Neutrophil (primary cell): ENCODE results near the gene IL32.
A peak's percentile ranks its signal among the peaks of the same experiment; 100 is the strongest.

Source experiments
- H3K27ac ChIP-seq: fragments of 200-600 bp; sonication (generic); 2 replicates; pipeline ENCODE4 v1.5.1; 2016; ENCODE audit warnings: mild to moderate bottlenecking, moderate library complexity
- H3K27me3 ChIP-seq: fragments of 200-600 bp; sonication (generic); 2 replicates; pipeline ENCODE4 v1.6.0; 2016; ENCODE audit warnings: mild to moderate bottlenecking
- H3K36me3 ChIP-seq: fragments of 200-600 bp; sonication (generic); 2 replicates; pipeline ENCODE4 v1.5.1; 2017
- H3K4me1 ChIP-seq, 2 experiments: fragments of 200-600 bp in 1 of 2; sonication (generic) in 1 of 2; 1 replicate in 1 of 2; 2 replicates in 1 of 2; pipeline versions ENCODE4 v1.5.1 to v1.6.1; 2013 to 2016; ENCODE audit warnings: low read depth in 1 of 2, low read length in 1 of 2, mild to moderate bottlenecking in 1 of 2, moderate library complexity in 1 of 2; ENCODE audit not compliant: control insufficient read depth in 1 of 2, insufficient read depth in 1 of 2
- H3K4me3 ChIP-seq, 2 experiments: fragments of 200-600 bp in 1 of 2; sonication (generic) in 1 of 2; 1 replicate in 1 of 2; 2 replicates in 1 of 2; pipeline ENCODE4 v1.5.1; 2013 to 2016; ENCODE audit warnings: low read depth in 1 of 2, low read length in 1 of 2, mild to moderate bottlenecking in 1 of 2, moderate library complexity in 1 of 2
- H3K9me3 ChIP-seq: fragments of 200-600 bp; sonication (generic); 2 replicates; pipeline ENCODE4 v1.5.1; 2016
- CTCF ChIP-seq: fragments of 200-600 bp; sonication (generic); IDR thresholded peaks from 2 replicates; pipeline ENCODE4 v1.5.1; 2016; ENCODE audit warnings: antibody characterized with exemption

Gene IL32

DNA sequence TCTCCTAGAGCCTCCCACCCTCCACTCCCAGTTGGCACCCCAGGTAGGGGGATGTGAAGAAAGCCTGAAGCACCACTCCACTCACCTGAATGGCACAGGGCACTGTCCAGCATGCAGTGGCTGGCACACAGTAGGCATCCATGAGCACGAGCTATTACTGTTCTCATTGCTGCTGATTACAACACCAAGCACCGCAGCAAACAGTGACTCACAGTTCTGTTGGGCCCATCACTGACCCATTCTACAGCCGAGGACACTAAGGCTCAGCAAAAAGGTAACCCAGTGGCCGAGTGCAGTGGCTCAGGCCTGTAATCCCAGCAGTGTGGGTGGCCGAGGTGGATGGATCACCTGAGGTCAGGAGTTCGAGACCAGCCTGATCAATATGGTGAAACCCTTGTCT lies 30.9 kb downstream of the IL32 start:
- no peaks in the 10 kb centered on the region for H3K9me3 ChIP-seq
- H3K4me1 ChIP-seq: peaks cover 47 to 63% of the 10 kb centered on the region in 2 experiments
- H3K27ac ChIP-seq: peak overlapping the region; percentile 70
- H3K27me3 ChIP-seq: peaks cover 3% of the 10 kb centered on the region
- no peak for TF ChIP-seq CTCF
- peak overlapping the region in 1 of 2 experiments; percentile 12 for H3K4me3 ChIP-seq
- no peaks in the 10 kb centered on the region for H3K36me3 ChIP-seq

DNA sequence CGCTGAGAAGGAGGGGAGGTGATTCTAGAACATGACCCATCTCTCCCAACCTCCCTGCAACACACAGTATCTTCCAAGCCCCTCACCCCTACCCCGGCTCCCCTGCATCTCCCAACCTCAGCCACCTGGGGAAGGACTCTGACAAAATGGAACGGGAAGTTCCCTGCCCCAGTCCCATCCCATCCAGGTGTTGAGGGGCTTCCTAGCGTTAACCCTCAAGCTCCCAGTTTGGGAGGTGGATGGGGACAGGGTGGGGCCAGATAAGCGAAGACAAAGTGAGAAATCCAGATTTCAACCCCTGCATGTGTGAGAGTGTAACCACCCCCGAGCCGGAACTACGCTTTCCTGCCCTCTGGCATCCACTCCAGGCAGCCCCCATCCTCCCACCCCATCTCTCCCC lies 31.8 kb downstream of the IL32 start:
- H3K9me3 ChIP-seq: no peaks in the 10 kb centered on the region
- H3K27ac ChIP-seq: no peak overlapping the region
- H3K27me3 ChIP-seq: peaks cover 3% of the 10 kb centered on the region
- peaks cover 56 to 67% of the 10 kb centered on the region in 2 experiments for H3K4me1 ChIP-seq
- no peaks in the 10 kb centered on the region for H3K36me3 ChIP-seq
- no peak overlapping the region for H3K4me3 ChIP-seq
- no peak for TF ChIP-seq CTCF

DNA sequence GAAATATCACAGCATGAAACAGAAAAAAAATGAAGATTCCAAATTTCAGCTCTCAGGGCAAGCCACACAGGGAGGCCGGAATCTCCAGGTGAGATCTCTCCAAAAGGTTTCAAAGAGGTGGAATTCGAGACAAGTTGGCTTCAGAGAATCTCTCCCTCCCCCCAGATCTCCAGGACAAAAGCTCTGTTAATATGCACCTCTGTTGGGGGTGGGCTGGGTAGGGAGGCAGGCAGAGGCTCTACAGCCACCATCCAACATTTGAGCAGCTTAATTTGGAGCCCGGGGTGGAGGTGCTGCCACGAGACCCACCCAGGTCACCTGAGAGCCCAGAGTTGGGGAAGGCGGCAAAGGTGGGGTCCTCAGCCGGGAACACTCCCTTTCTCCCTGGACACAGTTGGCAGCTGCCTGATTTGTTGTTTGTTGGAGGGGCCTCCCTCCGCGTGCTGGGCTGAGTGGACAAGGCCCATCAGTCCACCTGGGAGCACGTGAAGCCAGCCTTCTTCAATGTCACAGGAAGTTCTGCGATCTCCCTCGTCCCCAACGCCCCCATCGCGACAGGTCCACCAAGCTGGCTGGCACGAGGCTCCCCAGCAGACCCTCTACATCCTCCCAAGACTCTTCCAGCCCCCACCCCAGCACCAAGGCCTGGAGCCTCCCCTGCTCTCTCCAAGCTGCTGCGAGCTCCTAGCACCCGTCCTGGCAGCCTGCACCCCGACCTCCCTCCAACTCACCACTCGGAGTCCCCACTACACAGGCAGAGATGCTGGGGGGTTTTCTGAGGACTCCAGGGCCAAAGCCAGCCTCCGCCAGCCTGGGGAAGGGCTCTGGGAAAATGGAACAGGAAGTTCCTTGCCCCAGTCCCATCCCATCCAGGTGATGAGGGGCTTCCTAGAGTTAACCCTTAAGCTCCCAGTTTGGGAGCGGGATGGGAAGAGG lies 33.3 kb downstream of the IL32 start, which contains the start of gene ZSCAN10:
Gene ZSCAN10 (minus strand): TSS at position 836 of the 936 bp plus-strand sequence. CDS start 6,357 bp downstream, outside the sequence.
- Histone ChIP-seq H3K36me3 (no peaks in the 10 kb centered on the region), H3K4me3 (peak within 1 kb of the TSS; percentile 55 to 60), H3K9me3 (no peaks in the 10 kb centered on the region), H3K27ac (peak within 1 kb of the TSS; percentile 58), H3K4me1 (peaks cover 56 to 68% of the 10 kb centered on the region in 2 experiments), H3K27me3 (peaks cover 3% of the 10 kb centered on the region)
- no peak for TF ChIP-seq CTCF

- TF ChIP-seq CTCF: no peak
- Histone ChIP-seq H3K9me3 (no peaks in the 10 kb centered on the region), H3K4me3 (peak overlapping the region in 1 of 2 experiments; percentile 60), H3K4me1 (peaks cover 56 to 68% of the 10 kb centered on the region in 2 experiments), H3K36me3 (no peaks in the 10 kb centered on the region), H3K27ac (peak overlapping the region; percentile 58), H3K27me3 (peaks cover 3% of the 10 kb centered on the region)
Observed at GRCh38 chr16:3099395-3099731, 33.9 kb downstream of the IL32 start.

GRCh38 chr16:3099732-3100499 lies 34.5 kb downstream of the IL32 start:
- Histone ChIP-seq H3K36me3 (no peaks in the 10 kb centered on the region), H3K27me3 (peaks cover 3% of the 10 kb centered on the region), H3K9me3 (no peaks in the 10 kb centered on the region), H3K4me3 (peak overlapping the region; percentile 55 to 60), H3K27ac (peak overlapping the region; percentile 58), H3K4me1 (peaks cover 56 to 62% of the 10 kb centered on the region in 2 experiments)
- peak; percentile 10 for TF ChIP-seq CTCF
